OCI-LY7 (cell line): ENCODE data around the gene ZNF423. TPM values are rescaled to one million over a fixed set of nuclear protein-coding genes. Genes with fewer than 3 reads are reported as not detected.

Source experiments
- BruUV-seq: library from RNA; stranded (reverse); fragments of 400-500 nt; replicated peaks from 2 replicates; lab custom pipeline; 2021; lab: Mats Ljungman, UMichigan
- CTCF ChIA-PET: fragments of 300-600 bp; sonication (Branson Sonifier 250); formaldehyde crosslinking; loops from one replicate; lab custom pipeline; 2022; ENCODE audit warnings: antibody characterized with exemption; ENCODE audit not compliant: unreplicated experiment; lab: Charles Lee
- POLR2A ChIA-PET: fragments of 300-600 bp; sonication (Branson Sonifier 250); formaldehyde crosslinking; loops from one replicate; lab custom pipeline; 2022; ENCODE audit warnings: antibody characterized with exemption; lab: Charles Lee
- DNase-seq: peaks from one replicate; pipeline ENCODE4 v3.0.0-alpha.2; 2015; ENCODE audit warnings: low spot score
- H2AFZ ChIP-seq: fragments of 200-600 bp; sonication (generic), shearing (Covaris generic); 2 replicates; pipeline ENCODE4 v1.6.1; 2014; ENCODE audit warnings: mild to moderate bottlenecking, antibody characterized with exemption, low read length, moderate library complexity
- H3K27ac ChIP-seq: fragments of 200-600 bp; sonication (generic); 2 replicates; pipeline ENCODE4 v1.5.1; 2014; ENCODE audit warnings: mixed run types, low read depth, mild to moderate bottlenecking, moderate library complexity, low read length, inconsistent platforms; ENCODE audit not compliant: poor library complexity, severe bottlenecking
- H3K36me3 ChIP-seq: fragments of 200-600 bp; sonication (generic); 2 replicates; pipeline ENCODE4 v1.6.1; 2014; ENCODE audit warnings: mild to moderate bottlenecking, antibody characterized with exemption, low read length, moderate library complexity, mixed read lengths; ENCODE audit not compliant: insufficient read depth
- H3K4me1 ChIP-seq: fragments of 200-600 bp; sonication (generic); 2 replicates; pipeline ENCODE4 v1.5.1; 2014; ENCODE audit warnings: mild to moderate bottlenecking, low read length; ENCODE audit not compliant: insufficient read depth, poor library complexity, severe bottlenecking
- H3K4me2 ChIP-seq: fragments of 200-600 bp; sonication (generic); 2 replicates; pipeline ENCODE4 v1.6.1; 2014; ENCODE audit warnings: mild to moderate bottlenecking, low read length
- H3K4me3 ChIP-seq: fragments of 200-600 bp; sonication (generic); 2 replicates; pipeline ENCODE4 v1.5.1; 2014; ENCODE audit warnings: mild to moderate bottlenecking, low read depth, low read length; ENCODE audit not compliant: poor library complexity, severe bottlenecking
- H3K79me2 ChIP-seq: fragments of 200-600 bp; sonication (generic); 2 replicates; pipeline ENCODE4 v1.6.1; 2016; ENCODE audit warnings: low read depth, mild to moderate bottlenecking, low read length, moderate library complexity, mixed read lengths; ENCODE audit not compliant: insufficient read depth
- H3K9me2 ChIP-seq: fragments of 200-600 bp; sonication (generic); 2 replicates; pipeline ENCODE4 v1.6.1; 2016; ENCODE audit warnings: mild to moderate bottlenecking, low read length, mixed read lengths; ENCODE audit not compliant: insufficient read depth
- H3K9me3 ChIP-seq: fragments of 200-600 bp; sonication (generic); 2 replicates; pipeline ENCODE4 v1.6.1; 2014; ENCODE audit warnings: mild to moderate bottlenecking, mixed run types, low read length, mixed read lengths
- H4K20me1 ChIP-seq: fragments of 200-600 bp; sonication (generic); 2 replicates; pipeline ENCODE4 v1.6.1; 2014; ENCODE audit warnings: mild to moderate bottlenecking, antibody characterized with exemption, low read length, moderate library complexity, mixed read lengths; ENCODE audit not compliant: insufficient read depth
- EZH2phosphoT487 ChIP-seq: fragments of 200-600 bp; sonication (generic); IDR thresholded peaks from 2 replicates; pipeline ENCODE4 v1.6.1; 2018; ENCODE audit warnings: low read depth, borderline replicate concordance, mild to moderate bottlenecking, mixed run types, antibody characterized with exemption, low read length, moderate library complexity, mixed read lengths
- intact Hi-C: fragments of 100-400 bp; cut with micrococcal nuclease; formaldehyde crosslinking; loops from one replicate; pipeline ENCODE4 v1.10.0; 2022; ENCODE audit not compliant: unreplicated experiment
- total RNA-seq, 2 experiments: library from RNA; depleted of rRNA in 1 of 2; stranded (reverse); fragments of >200 nt in 1 of 2; shearing (Covaris generic) in 1 of 2; gene quantifications; 2 replicates each; pipeline ENCODE4 v1.2.3, GENCODE V29; 2014 to 2022
- TF ChIP-seq, protein P1 (sequence below): fragments of 200-600 bp; sonication (generic); conservative IDR thresholded peaks from 2 replicates; pipeline ENCODE4 v1.5.1; 2014; ENCODE audit warnings: mild to moderate bottlenecking, antibody characterized with exemption, low read length, moderate library complexity, mixed read lengths

Gene ZNF423
- total RNA-seq, 2 experiments from 2014 or later, result 0.09 to 0.13 TPM

DNA sequence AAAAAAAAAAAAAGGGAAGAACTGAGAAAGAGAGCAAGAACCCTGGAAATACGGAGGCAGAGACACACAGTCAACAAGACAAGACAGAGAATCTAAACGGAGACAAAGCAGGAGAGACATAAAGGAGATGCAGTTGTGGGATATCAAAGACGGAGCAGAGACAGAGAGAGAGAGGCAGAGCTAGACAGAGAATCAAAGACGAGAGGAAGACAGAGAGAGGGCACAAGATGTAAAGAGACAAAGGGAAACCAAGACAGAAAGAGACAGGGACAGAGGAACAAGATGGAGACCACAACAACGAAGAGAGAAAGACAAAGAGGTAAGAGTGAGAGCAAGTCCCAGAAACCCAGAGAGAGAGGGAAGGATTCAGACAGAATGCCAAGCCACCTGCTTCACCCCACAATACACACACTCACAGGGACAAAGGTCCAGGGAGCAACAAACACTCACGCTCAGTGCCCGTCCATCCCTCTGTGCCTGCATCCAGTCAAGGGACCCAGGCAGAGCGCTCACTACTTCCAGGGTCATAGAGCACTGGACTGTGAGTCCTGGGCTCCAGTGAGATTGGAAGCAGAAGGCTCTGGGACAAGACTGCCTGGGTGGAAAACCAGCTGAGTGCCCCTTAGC lies 393.4 kb downstream of the ZNF423 start:
- intact Hi-C loops, result loop anchor here (2.0 kb wide), 2 partner anchors 54 to 64 kb away; no protein-coding TSS in a partner anchor
- ChIA-PET CTCF (interaction anchor here (0.9 to 1.1 kb wide), 2 partner anchors 20 to 23 kb away, joined by 4 read pairs; no protein-coding TSS in a partner anchor), POLR2A (interaction anchor here (1.1 to 4.3 kb wide), 5 partner anchors 9 to 21 kb away, joined by 3 to 24 read pairs (median 9); no protein-coding TSS in a partner anchor)

DNA sequence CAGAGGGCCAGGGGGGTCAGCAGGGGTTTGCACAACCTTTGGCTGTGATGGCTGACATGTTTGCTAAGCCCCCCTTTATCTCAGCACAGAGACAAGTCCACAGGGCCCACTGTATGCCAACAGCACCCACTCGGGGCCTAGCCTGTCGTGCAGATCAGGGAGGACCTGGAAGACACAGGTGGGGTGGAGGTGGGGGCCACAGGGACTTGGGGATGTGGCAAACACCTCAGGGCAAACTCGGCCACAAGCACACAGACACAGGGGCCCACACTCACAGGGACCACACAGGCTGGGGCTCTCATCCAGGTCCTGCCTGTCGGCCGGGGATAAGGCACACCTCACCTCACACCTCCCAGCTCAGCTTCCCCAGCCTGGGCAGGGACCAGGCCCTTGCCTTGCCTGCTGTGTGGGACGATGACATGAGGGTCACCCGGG lies 394.4 kb downstream of the ZNF423 start:
- Histone ChIP-seq H3K79me2 (no peaks in the 10 kb centered on the region), H3K4me3 (no peak overlapping the region), H2AFZ (no peak overlapping the region), H3K4me1 (peaks cover 54% of the 10 kb centered on the region), H3K4me2 (no peak overlapping the region), H4K20me1 (no peaks in the 10 kb centered on the region), H3K9me3 (no peaks in the 10 kb centered on the region), H3K9me2 (no peaks in the 10 kb centered on the region), H3K27ac (no peak overlapping the region), H3K36me3 (no peaks in the 10 kb centered on the region)
- DNase-seq, result no peak
- TF ChIP-seq, protein P1, sequence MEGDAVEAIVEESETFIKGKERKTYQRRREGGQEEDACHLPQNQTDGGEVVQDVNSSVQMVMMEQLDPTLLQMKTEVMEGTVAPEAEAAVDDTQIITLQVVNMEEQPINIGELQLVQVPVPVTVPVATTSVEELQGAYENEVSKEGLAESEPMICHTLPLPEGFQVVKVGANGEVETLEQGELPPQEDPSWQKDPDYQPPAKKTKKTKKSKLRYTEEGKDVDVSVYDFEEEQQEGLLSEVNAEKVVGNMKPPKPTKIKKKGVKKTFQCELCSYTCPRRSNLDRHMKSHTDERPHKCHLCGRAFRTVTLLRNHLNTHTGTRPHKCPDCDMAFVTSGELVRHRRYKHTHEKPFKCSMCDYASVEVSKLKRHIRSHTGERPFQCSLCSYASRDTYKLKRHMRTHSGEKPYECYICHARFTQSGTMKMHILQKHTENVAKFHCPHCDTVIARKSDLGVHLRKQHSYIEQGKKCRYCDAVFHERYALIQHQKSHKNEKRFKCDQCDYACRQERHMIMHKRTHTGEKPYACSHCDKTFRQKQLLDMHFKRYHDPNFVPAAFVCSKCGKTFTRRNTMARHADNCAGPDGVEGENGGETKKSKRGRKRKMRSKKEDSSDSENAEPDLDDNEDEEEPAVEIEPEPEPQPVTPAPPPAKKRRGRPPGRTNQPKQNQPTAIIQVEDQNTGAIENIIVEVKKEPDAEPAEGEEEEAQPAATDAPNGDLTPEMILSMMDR, result no peak
- no peak for TF ChIP-seq EZH2phosphoT487
- BruUV-seq, result no TSS peak
- intact Hi-C loops, result no loop called here
- ChIA-PET POLR2A (interaction anchor here (3.2 to 4.3 kb wide), 2 partner anchors 11 to 19 kb away, joined by 10 to 24 read pairs; no protein-coding TSS in a partner anchor), CTCF (no interaction called here)

More for the DNA sequence above, 393.4 kb downstream of the ZNF423 start:
- no peaks in the 10 kb centered on the region for H3K9me2 ChIP-seq
- DNase-seq, result no peak
- no peaks in the 10 kb centered on the region for H4K20me1 ChIP-seq
- H3K4me2 ChIP-seq, result peak overlapping the region; percentile 72
- H3K9me3 ChIP-seq, result no peaks in the 10 kb centered on the region
- H3K79me2 ChIP-seq, result no peaks in the 10 kb centered on the region
- H3K36me3 ChIP-seq, result no peaks in the 10 kb centered on the region
- peaks cover 54% of the 10 kb centered on the region for H3K4me1 ChIP-seq
- H3K4me3 ChIP-seq, result peak overlapping the region; percentile 42
- TF ChIP-seq, protein P1, result no peak
- H3K27ac ChIP-seq, result peak overlapping the region; percentile 78
- no peak overlapping the region for H2AFZ ChIP-seq
- no TSS peak for BruUV-seq
